BE2C (cell line): ENCODE measurements around the gene YWHAG.

Experiments
- DNase-seq: peaks from one replicate; pipeline ENCODE4 v3.0.0-alpha.2; 2020
- H3K27me3 ChIP-seq: fragments of 250-450 bp; sonication (Bioruptor Pico); 2 replicates; pipeline ENCODE4 v1.5.1; 2020; ENCODE audit warnings: mild to moderate bottlenecking
- H3K36me3 ChIP-seq: fragments of 250-450 bp; sonication (Bioruptor Pico); 2 replicates; pipeline ENCODE4 v1.5.1; 2020; ENCODE audit warnings: mild to moderate bottlenecking
- H3K4me1 ChIP-seq: fragments of 250-450 bp; sonication (Bioruptor Pico); 2 replicates; pipeline ENCODE4 v1.5.1; 2020
- H3K4me3 ChIP-seq: 2 replicates; pipeline ENCODE4 v1.5.1; 2011; ENCODE audit warnings: low read depth, low read length
- H3K9me3 ChIP-seq: fragments of 250-450 bp; sonication (Bioruptor Pico); 2 replicates; pipeline ENCODE4 v1.5.1; 2020
- TF ChIP-seq, protein P1 (sequence below): IDR thresholded peaks from 2 replicates; pipeline ENCODE4 v1.5.1; 2012; ENCODE audit warnings: mild to moderate bottlenecking, low read depth, low read length

Gene YWHAG

DNA sequence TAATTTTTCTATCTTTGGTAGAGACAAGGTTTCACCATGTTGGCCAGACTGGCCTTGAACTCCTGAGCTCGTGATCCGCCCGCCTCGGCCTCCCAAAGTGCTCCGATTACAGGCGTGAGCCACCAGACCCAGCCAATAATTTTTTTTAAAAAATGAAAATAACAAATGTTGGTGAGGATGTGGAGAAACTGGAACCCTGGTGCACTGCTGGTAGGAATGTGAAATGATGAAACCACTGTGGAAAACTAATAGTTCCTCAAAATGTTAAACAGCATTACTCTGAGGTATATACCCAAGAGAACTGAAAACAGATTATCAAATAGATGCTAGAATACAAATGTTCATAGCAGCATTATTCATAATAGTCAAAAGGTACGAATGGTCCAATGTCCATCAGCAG, 23.0 kb upstream of the YWHAG start:
- TF ChIP-seq, protein P1, sequence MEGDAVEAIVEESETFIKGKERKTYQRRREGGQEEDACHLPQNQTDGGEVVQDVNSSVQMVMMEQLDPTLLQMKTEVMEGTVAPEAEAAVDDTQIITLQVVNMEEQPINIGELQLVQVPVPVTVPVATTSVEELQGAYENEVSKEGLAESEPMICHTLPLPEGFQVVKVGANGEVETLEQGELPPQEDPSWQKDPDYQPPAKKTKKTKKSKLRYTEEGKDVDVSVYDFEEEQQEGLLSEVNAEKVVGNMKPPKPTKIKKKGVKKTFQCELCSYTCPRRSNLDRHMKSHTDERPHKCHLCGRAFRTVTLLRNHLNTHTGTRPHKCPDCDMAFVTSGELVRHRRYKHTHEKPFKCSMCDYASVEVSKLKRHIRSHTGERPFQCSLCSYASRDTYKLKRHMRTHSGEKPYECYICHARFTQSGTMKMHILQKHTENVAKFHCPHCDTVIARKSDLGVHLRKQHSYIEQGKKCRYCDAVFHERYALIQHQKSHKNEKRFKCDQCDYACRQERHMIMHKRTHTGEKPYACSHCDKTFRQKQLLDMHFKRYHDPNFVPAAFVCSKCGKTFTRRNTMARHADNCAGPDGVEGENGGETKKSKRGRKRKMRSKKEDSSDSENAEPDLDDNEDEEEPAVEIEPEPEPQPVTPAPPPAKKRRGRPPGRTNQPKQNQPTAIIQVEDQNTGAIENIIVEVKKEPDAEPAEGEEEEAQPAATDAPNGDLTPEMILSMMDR = peak; percentile 19; the same call in 1 of the 2 replicates
- H3K36me3 ChIP-seq = no peaks in the 10 kb centered on the region
- H3K4me1 ChIP-seq = no peaks in the 10 kb centered on the region
- no peak overlapping the region for H3K4me3 ChIP-seq
- no peak for DNase-seq
- H3K27me3 ChIP-seq = no peaks in the 10 kb centered on the region
- no peaks in the 10 kb centered on the region for H3K9me3 ChIP-seq

DNA sequence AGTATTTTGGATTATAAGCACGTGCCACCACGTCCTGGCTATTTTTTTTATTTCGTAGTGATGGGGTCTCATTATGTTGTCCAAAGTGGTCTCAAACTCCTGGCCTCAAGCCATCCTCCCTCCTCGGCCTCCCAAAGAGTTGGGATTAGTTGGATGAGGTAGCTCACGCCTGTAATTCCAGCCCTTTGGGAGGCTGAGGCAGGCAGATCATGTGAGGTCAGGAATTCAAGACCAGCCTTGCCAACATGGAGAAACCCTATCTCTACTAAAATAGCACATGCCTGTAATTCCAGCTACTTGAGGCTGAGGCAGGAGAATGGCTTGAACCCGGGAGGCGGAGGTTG, 21.8 kb upstream of the YWHAG start:
- TF ChIP-seq, protein P1 = no peak
- no peak for DNase-seq
- no peaks in the 10 kb centered on the region for H3K9me3 ChIP-seq
- no peaks in the 10 kb centered on the region for H3K27me3 ChIP-seq
- no peaks in the 10 kb centered on the region for H3K4me1 ChIP-seq
- H3K36me3 ChIP-seq = no peaks in the 10 kb centered on the region
- H3K4me3 ChIP-seq = peak overlapping the region; percentile 68

DNA sequence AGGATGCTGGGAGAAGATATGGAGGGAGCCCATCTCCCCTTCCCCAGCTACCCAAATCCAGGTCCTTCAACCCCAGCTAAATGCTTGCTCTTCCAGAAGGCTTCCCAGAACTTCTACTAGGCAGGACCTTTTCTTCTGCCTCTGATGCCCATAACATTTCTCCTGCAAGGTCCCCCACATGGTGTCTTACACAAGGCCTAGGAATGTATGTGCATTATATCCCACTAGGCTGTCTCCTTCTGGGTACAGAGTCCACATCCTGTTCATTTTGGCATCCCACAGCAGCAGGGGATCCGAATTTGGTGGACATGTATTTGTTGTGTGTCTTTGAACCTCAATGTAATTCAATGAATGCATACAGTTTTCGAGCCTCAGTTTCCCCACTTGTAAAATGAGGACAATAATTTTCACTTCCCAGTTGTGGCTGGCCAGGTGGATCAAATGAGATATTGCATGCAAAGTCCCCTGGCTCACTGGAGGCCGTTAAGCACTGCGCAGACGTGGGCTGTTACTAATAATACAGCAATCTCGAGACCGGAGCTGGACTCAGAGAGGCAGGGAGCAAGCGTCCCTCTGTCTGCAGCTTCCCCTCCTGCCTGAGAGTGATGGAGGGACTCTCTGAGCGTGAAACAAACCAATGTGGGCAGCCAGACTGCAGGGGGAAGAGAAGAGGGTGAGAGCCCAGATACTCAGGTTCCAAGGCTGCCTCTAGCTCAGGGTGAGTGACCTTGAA, 18.6 kb upstream of the YWHAG start:
- Histone ChIP-seq H3K4me1 (no peaks in the 10 kb centered on the region), H3K9me3 (no peaks in the 10 kb centered on the region), H3K4me3 (no peak overlapping the region), H3K27me3 (no peaks in the 10 kb centered on the region), H3K36me3 (no peaks in the 10 kb centered on the region)
- DNase-seq = no peak
- TF ChIP-seq, protein P1 = no peak

DNA sequence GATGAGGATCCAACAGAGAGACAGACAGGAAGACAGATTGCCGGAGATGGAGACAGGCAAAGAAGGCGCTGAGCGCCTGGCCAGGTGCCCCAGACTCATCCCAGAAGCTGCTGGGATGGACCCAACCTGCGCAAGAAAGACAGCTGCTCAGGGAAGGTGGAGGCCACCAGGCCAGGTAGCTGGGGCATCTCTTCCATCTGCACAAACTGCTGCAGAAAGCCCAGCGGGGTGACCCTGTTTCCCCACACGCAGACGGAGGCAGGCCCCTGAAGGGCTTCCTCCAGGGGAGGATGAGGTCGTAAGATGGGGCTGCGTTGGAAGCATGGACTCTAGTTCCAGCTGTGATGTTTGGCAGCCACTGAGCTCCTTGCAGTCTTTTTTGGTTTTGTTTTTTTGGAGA, 16.5 kb upstream of the YWHAG start:
- TF ChIP-seq, protein P1 = no peak
- no peaks in the 10 kb centered on the region for H3K27me3 ChIP-seq
- no peaks in the 10 kb centered on the region for H3K4me1 ChIP-seq
- DNase-seq = no peak
- H3K9me3 ChIP-seq = no peaks in the 10 kb centered on the region
- no peak overlapping the region for H3K4me3 ChIP-seq
- H3K36me3 ChIP-seq = no peaks in the 10 kb centered on the region

DNA sequence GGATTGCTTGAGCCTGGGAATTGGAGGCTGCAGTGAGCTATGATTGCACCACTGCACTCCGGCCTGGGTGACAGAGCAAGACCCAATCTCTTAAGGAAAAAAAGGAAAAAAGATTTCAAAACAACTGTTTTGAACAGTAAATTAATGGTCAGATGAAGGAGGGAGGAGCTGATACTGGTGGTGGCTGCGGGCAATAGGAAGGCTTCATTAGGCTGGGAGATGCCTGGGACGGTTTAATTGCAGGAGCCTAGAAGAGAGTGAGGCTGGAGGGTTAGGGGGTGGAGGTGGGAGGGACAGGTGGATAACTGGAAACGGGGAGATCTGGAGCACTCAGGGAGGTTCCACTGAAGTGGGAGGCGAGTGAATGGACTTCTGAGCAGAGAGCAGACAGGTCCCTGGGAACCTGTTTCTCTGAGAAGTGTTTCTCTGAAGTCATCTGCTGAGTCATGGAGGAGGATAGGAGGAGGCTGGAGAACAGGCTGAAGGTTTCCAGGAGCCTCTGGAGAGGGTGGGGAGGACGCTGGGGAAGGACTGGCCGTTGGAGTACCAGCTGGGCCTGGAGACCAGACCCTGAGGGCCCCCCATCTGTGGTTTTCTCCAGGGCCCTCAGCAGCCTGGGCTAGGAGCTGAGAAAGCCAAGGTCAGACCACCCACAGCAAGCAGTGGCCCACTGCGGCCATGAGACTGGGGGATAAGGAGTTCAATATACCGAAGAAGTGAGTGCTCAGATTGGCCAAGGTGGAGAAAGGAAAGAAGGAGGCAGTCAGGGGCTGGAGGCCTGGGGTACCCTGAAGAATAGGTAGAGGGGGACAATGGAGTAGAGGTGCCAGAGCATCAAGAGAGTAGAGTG, 14.4 kb upstream of the YWHAG start:
- H3K27me3 ChIP-seq = no peaks in the 10 kb centered on the region
- H3K4me3 ChIP-seq = no peak overlapping the region
- no peak for DNase-seq
- H3K4me1 ChIP-seq = no peaks in the 10 kb centered on the region
- no peaks in the 10 kb centered on the region for H3K36me3 ChIP-seq
- H3K9me3 ChIP-seq = no peaks in the 10 kb centered on the region
- TF ChIP-seq, protein P1 = no peak

DNA sequence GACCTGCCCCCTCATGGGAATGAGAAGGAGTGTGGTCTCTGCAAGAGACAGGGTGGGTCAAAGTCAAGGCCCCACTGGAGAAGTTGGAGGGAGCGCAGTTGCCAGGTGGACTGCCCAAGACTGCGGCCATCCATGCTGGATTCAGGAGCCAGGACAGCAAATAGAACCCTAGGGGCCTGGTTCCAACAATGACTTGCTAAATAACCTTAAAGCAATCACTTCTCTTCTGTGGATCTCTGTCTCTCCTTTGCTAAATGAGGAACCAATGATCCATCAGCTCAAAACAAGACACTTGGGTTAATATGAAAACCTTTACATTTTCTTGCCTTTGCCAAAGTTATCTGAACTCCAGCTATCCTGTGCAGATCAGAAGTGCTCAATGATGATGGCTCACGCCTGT, 12.6 kb upstream of the YWHAG start:
- no peaks in the 10 kb centered on the region for H3K27me3 ChIP-seq
- no peaks in the 10 kb centered on the region for H3K9me3 ChIP-seq
- H3K36me3 ChIP-seq = no peaks in the 10 kb centered on the region
- DNase-seq = no peak
- no peaks in the 10 kb centered on the region for H3K4me1 ChIP-seq
- no peak overlapping the region for H3K4me3 ChIP-seq
- TF ChIP-seq, protein P1 = no peak
